ENCODE data around the gene ULK4. TPM values are rescaled to one million over a fixed set of nuclear protein-coding genes. Genes with fewer than 3 reads are reported as not detected.

Gene ULK4
- total RNA-seq, 1 experiment from 2014 or later: 8.7 TPM

GRCh38 chr3:41223078-41223477 lies 738.8 kb downstream of the ULK4 start:
- Histone ChIP-seq H3K36me3 (ENCODE audit: low read depth) (peaks cover 28% of the 10 kb centered on the region), H3K9me3 (ENCODE audit: insufficient read depth, low read depth) (no peaks in the 10 kb centered on the region), H3K4me1 (replicated peaks; ENCODE audit: insufficient read depth) (no peaks in the 10 kb centered on the region), H3K4me3 (no peak overlapping the region), H3K4me2 (no peak overlapping the region), H3K27me3 (ENCODE audit: insufficient read depth, low read depth) (no peaks in the 10 kb centered on the region), H3K79me2 (ENCODE audit: low read depth) (peaks cover 84% of the 10 kb centered on the region), H3K9me2 (ENCODE audit: insufficient read depth) (no peaks in the 10 kb centered on the region), H2AFZ (no peak overlapping the region), H3K27ac (no peak overlapping the region), H4K20me1 (ENCODE audit: insufficient read depth) (peaks cover 61% of the 10 kb centered on the region), H3F3A (ENCODE audit: insufficient read depth, low read depth) (peaks cover 7% of the 10 kb centered on the region; the same call in 1 of the 2 replicates)
- DNase-seq: no peak
- intact Hi-C loops (cut with micrococcal nuclease; ENCODE audit: unreplicated experiment): no loop called here
- TF ChIP-seq EZH2 (IDR thresholded peaks at IDR 0.05; ENCODE audit: low read depth) (no peak), CTCF (conservative IDR thresholded peaks at IDR 0.05) (no peak)
- CTCF ChIA-PET: no interaction called here
- POLR2A ChIA-PET (ENCODE audit: unreplicated experiment): no interaction called here
- BruUV-seq (replicated peaks): no TSS peak

- no peak for DNase-seq
- Histone ChIP-seq H3K4me2 (no peak overlapping the region), H3K9me3 (ENCODE audit: insufficient read depth, low read depth) (no peaks in the 10 kb centered on the region), H3K9me2 (ENCODE audit: insufficient read depth) (no peaks in the 10 kb centered on the region), H3K27ac (no peak overlapping the region), H4K20me1 (ENCODE audit: insufficient read depth) (peaks cover 61% of the 10 kb centered on the region), H3F3A (ENCODE audit: insufficient read depth, low read depth) (peaks cover 7% of the 10 kb centered on the region; the same call in 1 of the 2 replicates), H3K4me3 (no peak overlapping the region), H2AFZ (no peak overlapping the region), H3K79me2 (ENCODE audit: low read depth) (peaks cover 84% of the 10 kb centered on the region), H3K27me3 (ENCODE audit: insufficient read depth, low read depth) (no peaks in the 10 kb centered on the region), H3K4me1 (replicated peaks; ENCODE audit: insufficient read depth) (no peaks in the 10 kb centered on the region), H3K36me3 (ENCODE audit: low read depth) (peaks cover 25% of the 10 kb centered on the region)
- TF ChIP-seq CTCF (conservative IDR thresholded peaks at IDR 0.05) (no peak), EZH2 (IDR thresholded peaks at IDR 0.05; ENCODE audit: low read depth) (no peak)
- intact Hi-C loops (cut with micrococcal nuclease; ENCODE audit: unreplicated experiment): no loop called here
- ChIA-PET CTCF (no interaction called here), POLR2A (ENCODE audit: unreplicated experiment) (no interaction called here)
- no TSS peak for BruUV-seq (replicated peaks)
These were observed 739.4 kb downstream of the ULK4 start for GRCh38 chr3:41222501-41222900.

- intact Hi-C loops (cut with micrococcal nuclease; ENCODE audit: unreplicated experiment): no loop called here
- POLR2A ChIA-PET (ENCODE audit: unreplicated experiment): no interaction called here
- Histone ChIP-seq H3K9me2 (ENCODE audit: insufficient read depth) (no peaks in the 10 kb centered on the region), H3K27me3 (ENCODE audit: insufficient read depth, low read depth) (no peaks in the 10 kb centered on the region), H3K9me3 (ENCODE audit: insufficient read depth, low read depth) (no peaks in the 10 kb centered on the region), H3K4me1 (replicated peaks; ENCODE audit: insufficient read depth) (no peaks in the 10 kb centered on the region), H3F3A (ENCODE audit: insufficient read depth, low read depth) (peaks cover 7% of the 10 kb centered on the region; the same call in 1 of the 2 replicates), H3K4me3 (no peak overlapping the region), H3K4me2 (no peak overlapping the region), H3K27ac (no peak overlapping the region), H3K36me3 (ENCODE audit: low read depth) (peaks cover 21% of the 10 kb centered on the region), H2AFZ (no peak overlapping the region), H4K20me1 (ENCODE audit: insufficient read depth) (peaks cover 61% of the 10 kb centered on the region), H3K79me2 (ENCODE audit: low read depth) (peaks cover 89% of the 10 kb centered on the region)
- CTCF ChIA-PET: no interaction called here
- BruUV-seq (replicated peaks): no TSS peak
- TF ChIP-seq EZH2 (IDR thresholded peaks at IDR 0.05; ENCODE audit: low read depth) (no peak), CTCF (conservative IDR thresholded peaks at IDR 0.05) (no peak)
- no peak for DNase-seq
These were observed 739.9 kb downstream of the ULK4 start for GRCh38 chr3:41222012-41222411.
